SH-SY5Y (cell line): ENCODE measurements around the gene ZW10.

Experiments
- GATA2 ChIP-seq: IDR thresholded peaks from 2 replicates; pipeline ENCODE4 v1.6.1; 2011; ENCODE audit warnings: mild to moderate bottlenecking, low read depth, low read length
- GATA3 ChIP-seq: IDR thresholded peaks from 2 replicates; pipeline ENCODE4 v1.6.1; 2011; ENCODE audit warnings: low read depth, mild to moderate bottlenecking, low read length, moderate library complexity

DNA sequence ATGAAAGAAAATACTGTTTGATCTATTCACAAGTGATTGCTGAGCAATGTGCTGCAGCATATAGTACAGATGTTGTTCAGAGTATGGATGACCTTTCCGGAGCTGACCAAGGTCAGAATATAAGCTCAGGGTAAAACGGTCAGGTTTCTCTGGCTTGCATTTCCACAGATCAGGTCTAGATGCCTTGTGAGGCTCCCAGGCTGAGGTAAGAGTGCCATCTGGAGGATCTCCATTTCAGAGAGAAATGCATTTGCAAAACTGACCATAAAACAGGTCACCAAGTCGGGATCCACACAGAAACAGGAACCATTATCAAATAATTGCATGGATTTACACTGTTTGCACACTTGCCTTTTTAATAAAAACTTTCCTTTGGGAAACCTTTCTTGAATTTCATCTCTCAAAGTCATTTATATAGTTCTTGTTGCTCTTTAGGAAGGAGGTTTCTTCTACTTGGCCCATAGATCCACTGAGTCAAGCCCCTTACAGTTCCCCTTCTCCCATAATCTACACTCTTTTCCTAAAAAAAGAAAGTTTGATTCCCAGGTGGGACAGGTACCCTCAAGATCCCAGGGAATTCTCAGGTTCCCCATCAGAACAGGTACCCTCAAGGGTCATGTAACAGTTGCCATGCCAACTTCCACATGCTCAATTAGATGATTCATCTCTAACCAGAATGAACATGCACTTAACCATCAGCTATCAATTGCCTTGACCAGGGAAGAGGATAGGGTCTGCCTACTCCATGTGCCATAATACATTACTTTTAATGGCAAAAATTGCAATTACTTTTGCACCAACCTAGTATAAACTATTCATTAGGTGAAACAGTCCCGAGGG is 42.4 kb downstream of the ZW10 start:
- TF ChIP-seq GATA3 (no peak), GATA2 (no peak)
